ENCODE results near the gene IGFLR1. TPM values are rescaled to one million over a fixed set of nuclear protein-coding genes. Genes with fewer than 3 reads are reported as not detected.
A peak's percentile ranks its signal among the peaks of the same experiment; 100 is the strongest.

Gene IGFLR1
- total and polyA plus RNA-seq, 4 experiments from 2014 or later: 93.9 to 124 (median 109) TPM

GRCh38 chr19:35757749-35758608, 15.7 kb upstream of the IGFLR1 start, which contains the start of gene PROSER3:
TSS of gene PROSER3 (plus strand) at chr19:35758176. CDS start at chr19:35758216, 40 bp downstream.
- peak; percentile 99 to 100 (median 100) for DNase-seq
- H3K4me3 Mint-ChIP-seq: peak within 1 kb of the TSS; percentile 94 to 100 (median 98)
- intact Hi-C loops (cut with micrococcal nuclease): loop anchor here (1.0 kb wide), 4 partner anchors 10 to 173 kb away; partner anchors contain the start of genes ARHGAP33 and LIN37
- H3K27ac Mint-ChIP-seq: peak within 1 kb of the TSS; percentile 94 to 99 (median 97)
- H3K4me3 ChIP-seq (ENCODE audit: low read length in 2 of 2): peak within 1 kb of the TSS; percentile 90 to 91
- H3K9me3 ChIP-seq (ENCODE audit: control insufficient read depth in 1 of 2, low read length in 2 of 2): no peaks in the 10 kb centered on the region
- no peaks in the 10 kb centered on the region for H3K27me3 ChIP-seq (ENCODE audit: insufficient read depth, low read length)
- H3K27me3 Mint-ChIP-seq: peaks cover 0 to 2% of the 10 kb centered on the region in 2 donors
- peaks cover 15% of the 10 kb centered on the region for H3K36me3 ChIP-seq (ENCODE audit: insufficient read depth, low read length)
- peaks cover 0 to 3% (median 0%) of the 10 kb centered on the region in 8 donors for H3K9me3 Mint-ChIP-seq
- ChIA-PET CTCF (ENCODE audit: partially characterized antibody) (interaction anchor here (1.3 kb wide), 2 partner anchors 10 to 247 kb away, joined by 3 to 5 read pairs; partner anchors contain the start of gene LIN37), POLR2A (ENCODE audit: partially characterized antibody) (interaction anchor here (0.7 to 3.6 kb wide), 5 partner anchors 10 to 56 kb away, joined by 3 to 23 read pairs (median 16); partner anchors contain the start of genes IGFLR1, LIN37, PSENEN and U2AF1L4)
- H3K36me3 Mint-ChIP-seq: peaks cover 11 to 28% of the 10 kb centered on the region in 2 donors
- peaks cover 17 to 40% (median 27%) of the 10 kb centered on the region in 4 donors for H3K4me1 Mint-ChIP-seq
- peak within 1 kb of the TSS; percentile 89 for H3K27ac ChIP-seq (ENCODE audit: low read depth, low read length)
- H3K4me1 ChIP-seq (ENCODE audit: insufficient read depth, low read length): peaks cover 36% of the 10 kb centered on the region

GRCh38 chr19:35757231-35757748, 15.0 kb upstream of the IGFLR1 start:
- intact Hi-C loops (cut with micrococcal nuclease): no loop called here
- CTCF ChIA-PET (ENCODE audit: partially characterized antibody): interaction anchor here (1.3 kb wide), 2 partner anchors 9 to 247 kb away, joined by 3 to 5 read pairs; partner anchors contain the start of gene LIN37

GRCh38 chr19:35756377-35757230, 14.4 kb upstream of the IGFLR1 start, which contains the start of gene HSPB6:
TSS of gene HSPB6 (minus strand) at chr19:35757029. CDS start at chr19:35757008, 21 bp downstream.
- POLR2A ChIA-PET (ENCODE audit: partially characterized antibody): interaction anchor here (0.7 to 3.6 kb wide), 5 partner anchors 8 to 54 kb away, joined by 3 to 23 read pairs (median 16); partner anchors contain the start of genes IGFLR1, LIN37, PSENEN and U2AF1L4
- H3K9me3 ChIP-seq (ENCODE audit: control insufficient read depth in 1 of 2, low read length in 2 of 2): no peaks in the 10 kb centered on the region

More at GRCh38 chr19:35757231-35757748, 15.0 kb upstream of the IGFLR1 start:
- Mint-ChIP-seq H3K27me3 (peaks cover 0 to 2% of the 10 kb centered on the region in 2 donors), H3K4me3 (peak overlapping the region; percentile 94 to 100 (median 98)), H3K4me1 (peaks cover 17 to 40% (median 27%) of the 10 kb centered on the region in 4 donors), H3K9me3 (peaks cover 0 to 3% (median 0%) of the 10 kb centered on the region in 8 donors), H3K36me3 (peaks cover 11 to 27% of the 10 kb centered on the region in 2 donors), H3K27ac (peak overlapping the region in 6 of 7 donors; percentile 9 to 99 (median 95))
- peak overlapping the region; percentile 89 for H3K27ac ChIP-seq (ENCODE audit: low read depth, low read length)
- peaks cover 36% of the 10 kb centered on the region for H3K4me1 ChIP-seq (ENCODE audit: insufficient read depth, low read length)
- peak overlapping the region in 1 of 2 donors; percentile 91 for H3K4me3 ChIP-seq (ENCODE audit: low read length in 2 of 2)
- H3K36me3 ChIP-seq (ENCODE audit: insufficient read depth, low read length): peaks cover 20% of the 10 kb centered on the region
- no peak for DNase-seq
- no peaks in the 10 kb centered on the region for H3K27me3 ChIP-seq (ENCODE audit: insufficient read depth, low read length)
- H3K9me3 ChIP-seq (ENCODE audit: control insufficient read depth in 1 of 2, low read length in 2 of 2): no peaks in the 10 kb centered on the region
- POLR2A ChIA-PET (ENCODE audit: partially characterized antibody): interaction anchor here (0.7 to 3.6 kb wide), 5 partner anchors 9 to 55 kb away, joined by 3 to 23 read pairs (median 16); partner anchors contain the start of genes IGFLR1, LIN37, PSENEN and U2AF1L4

GRCh38 chr19:35755550-35756376, 13.5 kb upstream of the IGFLR1 start:
- H3K27ac ChIP-seq (ENCODE audit: low read depth, low read length): no peak overlapping the region
- Mint-ChIP-seq H3K27ac (peak overlapping the region in 4 of 7 donors; percentile 41 to 59 (median 50)), H3K4me1 (peaks cover 17 to 40% (median 27%) of the 10 kb centered on the region in 4 donors), H3K36me3 (peaks cover 6 to 22% of the 10 kb centered on the region in 2 donors), H3K9me3 (peaks cover 0 to 3% (median 0%) of the 10 kb centered on the region in 8 donors), H3K27me3 (peaks cover 0 to 2% of the 10 kb centered on the region in 2 donors), H3K4me3 (peak overlapping the region in 7 of 8 donors; percentile 13 to 61 (median 34))
- H3K9me3 ChIP-seq (ENCODE audit: control insufficient read depth in 1 of 2, low read length in 2 of 2): no peaks in the 10 kb centered on the region
- H3K4me1 ChIP-seq (ENCODE audit: insufficient read depth, low read length): peaks cover 36% of the 10 kb centered on the region
- H3K4me3 ChIP-seq (ENCODE audit: low read length in 2 of 2): no peak overlapping the region
- no peaks in the 10 kb centered on the region for H3K27me3 ChIP-seq (ENCODE audit: insufficient read depth, low read length)
- ChIA-PET CTCF (ENCODE audit: partially characterized antibody) (no interaction called here), POLR2A (ENCODE audit: partially characterized antibody) (interaction anchor here (2.4 to 3.6 kb wide), 4 partner anchors 7 to 16 kb away, joined by 14 to 23 read pairs (median 16); partner anchors contain the start of genes IGFLR1, LIN37, PSENEN and U2AF1L4)
- H3K36me3 ChIP-seq (ENCODE audit: insufficient read depth, low read length): peaks cover 23% of the 10 kb centered on the region
- intact Hi-C loops (cut with micrococcal nuclease): no loop called here
- peak; percentile 57 to 69 (median 68) for DNase-seq

More at GRCh38 chr19:35756377-35757230, 14.4 kb upstream of the IGFLR1 start, which contains the start of gene HSPB6:
- Histone ChIP-seq H3K4me3 (ENCODE audit: low read length in 2 of 2) (peak within 1 kb of the TSS in 1 of 2 donors; percentile 91), H3K4me1 (ENCODE audit: insufficient read depth, low read length) (peaks cover 36% of the 10 kb centered on the region), H3K36me3 (ENCODE audit: insufficient read depth, low read length) (peaks cover 23% of the 10 kb centered on the region), H3K27ac (ENCODE audit: low read depth, low read length) (peak within 1 kb of the TSS; percentile 89), H3K27me3 (ENCODE audit: insufficient read depth, low read length) (no peaks in the 10 kb centered on the region)
- DNase-seq: no peak
- CTCF ChIA-PET (ENCODE audit: partially characterized antibody): interaction anchor here (1.3 kb wide), 2 partner anchors 9 to 246 kb away, joined by 3 to 5 read pairs; partner anchors contain the start of gene LIN37
- peaks cover 0 to 3% (median 0%) of the 10 kb centered on the region in 8 donors for H3K9me3 Mint-ChIP-seq
- H3K4me3 Mint-ChIP-seq: peak within 1 kb of the TSS; percentile 94 to 100 (median 98)
- peaks cover 6 to 22% of the 10 kb centered on the region in 2 donors for H3K36me3 Mint-ChIP-seq
- H3K4me1 Mint-ChIP-seq: peaks cover 17 to 40% (median 27%) of the 10 kb centered on the region in 4 donors
- intact Hi-C loops (cut with micrococcal nuclease): no loop called here
- peak within 1 kb of the TSS; percentile 94 to 99 (median 97) for H3K27ac Mint-ChIP-seq
- peaks cover 0 to 2% of the 10 kb centered on the region in 2 donors for H3K27me3 Mint-ChIP-seq

- no peaks in the 10 kb centered on the region for H3K27me3 ChIP-seq (ENCODE audit: insufficient read depth, low read length)
- peaks cover 36% of the 10 kb centered on the region for H3K4me1 ChIP-seq (ENCODE audit: insufficient read depth, low read length)
- no peak overlapping the region for H3K4me3 ChIP-seq (ENCODE audit: low read length in 2 of 2)
- peak overlapping the region in 3 of 7 donors; percentile 27 to 41 (median 32) for H3K27ac Mint-ChIP-seq
- H3K27ac ChIP-seq (ENCODE audit: low read depth, low read length): no peak overlapping the region
- no peaks in the 10 kb centered on the region for H3K9me3 ChIP-seq (ENCODE audit: control insufficient read depth in 1 of 2, low read length in 2 of 2)
- H3K36me3 Mint-ChIP-seq: peaks cover 6 to 22% of the 10 kb centered on the region in 2 donors
- peak overlapping the region in 7 of 8 donors; percentile 13 to 65 (median 40) for H3K4me3 Mint-ChIP-seq
- peaks cover 0 to 3% (median 0%) of the 10 kb centered on the region in 8 donors for H3K9me3 Mint-ChIP-seq
- DNase-seq: no peak
- peaks cover 0 to 2% of the 10 kb centered on the region in 2 donors for H3K27me3 Mint-ChIP-seq
- ChIA-PET POLR2A (ENCODE audit: partially characterized antibody) (interaction anchor here (2.9 to 3.6 kb wide), 3 partner anchors 10 to 15 kb away, joined by 16 to 23 read pairs (median 16); partner anchors contain the start of genes IGFLR1, PSENEN and U2AF1L4), CTCF (ENCODE audit: partially characterized antibody) (no interaction called here)
- intact Hi-C loops (cut with micrococcal nuclease): no loop called here
- H3K4me1 Mint-ChIP-seq: peaks cover 17 to 40% (median 27%) of the 10 kb centered on the region in 4 donors
- peaks cover 23% of the 10 kb centered on the region for H3K36me3 ChIP-seq (ENCODE audit: insufficient read depth, low read length)
Measured at GRCh38 chr19:35755131-35755549, 12.9 kb upstream of the IGFLR1 start.

All from CD4-positive, alpha-beta memory T cell (primary cell).